GM23338 (cell line): Measurements from ENCODE around the gene THUMPD3. TPM values are rescaled to one million over a fixed set of nuclear protein-coding genes. Genes with fewer than 3 reads are reported as not detected.

Experiments used
- ATAC-seq: fragments of 200-7000 bp; cut with Tn5 transposase; 3 replicates; pipeline ENCODE4 v1.9.1; 2020
- DNase-seq: peaks from one replicate; pipeline ENCODE4 v3.0.0-alpha.2; 2015; ENCODE audit warnings: low spot score
- H2AFZ ChIP-seq: fragments of 200-600 bp; sonication (generic); 2 replicates; pipeline ENCODE4 v1.8.0; 2016; ENCODE audit warnings: antibody characterized with exemption, mild to moderate bottlenecking, moderate library complexity
- H3F3A ChIP-seq: fragments of 200-600 bp; sonication (generic); replicated peaks from 2 replicates; pipeline ENCODE4 v1.8.0; 2017; ENCODE audit warnings: antibody characterized with exemption, mixed run types, low read depth
- H3K27ac ChIP-seq: fragments of 200-600 bp; sonication (generic); 2 replicates; pipeline ENCODE4 v1.6.1; 2016; ENCODE audit warnings: low read depth
- H3K27me3 ChIP-seq: fragments of 200-600 bp; sonication (generic); 2 replicates; pipeline ENCODE4 v1.8.0; 2016; ENCODE audit warnings: mild to moderate bottlenecking, mixed run types, moderate library complexity; ENCODE audit not compliant: insufficient read depth
- H3K36me3 ChIP-seq: fragments of 200-600 bp; sonication (generic); 2 replicates; pipeline ENCODE4 v1.8.0; 2016; ENCODE audit warnings: mild to moderate bottlenecking; ENCODE audit not compliant: insufficient read depth
- H3K4me1 ChIP-seq: fragments of 200-600 bp; sonication (generic); 2 replicates; pipeline ENCODE4 v1.8.0; 2016; ENCODE audit warnings: mild to moderate bottlenecking, moderate library complexity; ENCODE audit not compliant: insufficient read depth
- H3K4me2 ChIP-seq: fragments of 200-600 bp; sonication (generic); 2 replicates; pipeline ENCODE4 v1.7.1; 2017; ENCODE audit warnings: mixed run types
- H3K4me3 ChIP-seq: fragments of 200-600 bp; sonication (generic); 2 replicates; pipeline ENCODE4 v1.6.1; 2016; ENCODE audit warnings: mixed run types
- H3K79me2 ChIP-seq: fragments of 200-600 bp; sonication (generic); replicated peaks from 2 replicates; pipeline ENCODE4 v1.8.0; 2017; ENCODE audit warnings: mild to moderate bottlenecking; ENCODE audit not compliant: insufficient read depth
- H3K9me2 ChIP-seq: fragments of 200-600 bp; sonication (generic); 2 replicates; pipeline ENCODE4 v1.8.0; 2017; ENCODE audit not compliant: insufficient read depth
- H4K20me1 ChIP-seq: fragments of 200-600 bp; sonication (generic); replicated peaks from 2 replicates; pipeline ENCODE4 v1.8.0; 2017; ENCODE audit warnings: mild to moderate bottlenecking; ENCODE audit not compliant: insufficient read depth
- H3K27ac Mint-ChIP-seq: 2 replicates; pipeline ENCODE4 v1.8.0; 2020; ENCODE audit warnings: inconsistent platforms, mild to moderate bottlenecking, moderate library complexity, mixed read lengths
- H3K27me3 Mint-ChIP-seq: 3 replicates; pipeline ENCODE4 v1.8.0; 2022; ENCODE audit warnings: low read depth, mild to moderate bottlenecking, moderate library complexity, mixed read lengths, inconsistent platforms; ENCODE audit not compliant: insufficient read depth, poor library complexity
- H3K36me3 Mint-ChIP-seq: 3 replicates; pipeline ENCODE4 v1.8.0; 2021; ENCODE audit warnings: low read depth, mild to moderate bottlenecking, inconsistent platforms, moderate library complexity, mixed read lengths
- H3K4me1 Mint-ChIP-seq: 3 replicates; pipeline ENCODE4 v1.8.0; 2020; ENCODE audit warnings: mild to moderate bottlenecking, inconsistent platforms, mixed read lengths
- H3K4me3 Mint-ChIP-seq: 3 replicates; pipeline ENCODE4 v1.8.0; 2021; ENCODE audit warnings: moderate library complexity, mild to moderate bottlenecking, inconsistent platforms, mixed read lengths
- H3K9me3 Mint-ChIP-seq: 3 replicates; pipeline ENCODE4 v1.8.0; 2020; ENCODE audit warnings: moderate library complexity, mild to moderate bottlenecking, inconsistent platforms, mixed read lengths
- POLR2AphosphoS5 ChIP-seq: IDR thresholded peaks from 2 replicates; pipeline ENCODE4 v1.6.1; 2016; ENCODE audit warnings: antibody characterized with exemption, low read depth
- polyA plus RNA-seq: library from polyadenylated mRNA; unstranded; fragments of >200 nt; fragmentation: Nextera tagmentation; extraction: Ambion mirVana; gene quantifications from 2 replicates; pipeline ENCODE4 v1.2.1, GENCODE V29; 2016
- total RNA-seq: library from RNA; depleted of rRNA; stranded (reverse); fragments of >200 nt; shearing (Covaris generic); gene quantifications from 2 replicates; pipeline ENCODE4 v1.2.3, GENCODE V29; 2014; rRNA removed

Gene THUMPD3
- total and polyA plus RNA-seq, 2 experiments from 2014 or later = 30.1 to 54.1 TPM

DNA sequence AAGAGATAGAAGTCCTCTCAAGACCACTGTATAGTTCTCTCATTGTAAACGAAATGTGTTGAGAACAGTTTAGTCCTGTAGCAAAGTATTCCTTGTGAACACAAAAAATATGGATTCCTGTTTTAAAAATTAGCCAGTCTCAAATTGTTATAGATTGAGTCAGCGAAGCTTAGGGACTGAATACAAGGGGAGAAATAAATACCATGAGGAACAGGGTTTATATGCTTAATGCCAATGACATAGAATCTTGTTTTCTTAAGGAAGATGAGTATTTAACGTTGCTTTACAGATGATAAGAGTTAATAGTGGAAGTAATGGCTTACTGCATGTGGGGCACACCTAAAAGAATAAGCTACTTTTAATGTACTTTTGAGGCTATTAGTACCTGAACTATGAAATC, 72.5 kb downstream of the THUMPD3 start:
- no peak overlapping the region for H3K4me3 ChIP-seq
- Mint-ChIP-seq H3K36me3 (peaks cover 94% of the 10 kb centered on the region), H3K4me3 (no peak overlapping the region), H3K27ac (no peak overlapping the region), H3K4me1 (no peaks in the 10 kb centered on the region), H3K27me3 (no peaks in the 10 kb centered on the region), H3K9me3 (no peaks in the 10 kb centered on the region; the same call in 2 of the 3 replicates)
- no peak overlapping the region for H3K27ac ChIP-seq
- no peaks in the 10 kb centered on the region for H3K27me3 ChIP-seq
- no peak overlapping the region for H3K4me2 ChIP-seq
- H3K9me2 ChIP-seq = no peaks in the 10 kb centered on the region
- H3K79me2 ChIP-seq = peaks cover 81% of the 10 kb centered on the region
- DNase-seq (no peak), ATAC-seq (no peak)
- peaks cover 14% of the 10 kb centered on the region; the same call in 1 of the 2 replicates for H3F3A ChIP-seq
- H2AFZ ChIP-seq = no peak overlapping the region
- H4K20me1 ChIP-seq = peaks cover 72% of the 10 kb centered on the region
- peaks cover 91% of the 10 kb centered on the region for H3K36me3 ChIP-seq
- TF ChIP-seq POLR2AphosphoS5 = no peak
- H3K4me1 ChIP-seq = no peaks in the 10 kb centered on the region

Other genes with a start within 250 kb of the THUMPD3 start
- gene SRGAP3, start 113.4 kb upstream of the THUMPD3 start, total RNA-seq = 8.6 and 9.4 TPM in 2 replicates
- gene SRGAP3, start 113.4 kb upstream of the THUMPD3 start, polyA plus RNA-seq = 6.4 and 7.5 TPM in 2 replicates
- 140 and 172 TPM in 2 replicates for gene SETD5, start 34.6 kb downstream of the THUMPD3 start, total RNA-seq
- 132 and 143 TPM in 2 replicates for gene SETD5, start 34.6 kb downstream of the THUMPD3 start, polyA plus RNA-seq
- 11.1 and 11.5 TPM in 2 replicates for gene LHFPL4, start 190.8 kb downstream of the THUMPD3 start, total RNA-seq
- 2.3 and 4.2 TPM in 2 replicates for gene LHFPL4, start 190.8 kb downstream of the THUMPD3 start, polyA plus RNA-seq